ENCODE results near the gene ATP5F1C. TPM values are rescaled to one million over a fixed set of nuclear protein-coding genes. Genes with fewer than 3 reads are reported as not detected.
A peak's percentile ranks its signal among the peaks of the same experiment; 100 is the strongest.

ATP5F1C gene
- total RNA-seq, 1 experiment from 2014 or later: 167 TPM

- intact Hi-C loops (cut with micrococcal nuclease): no loop called here
- no peak for TF ChIP-seq EZH2phosphoT487 (IDR thresholded peaks at IDR 0.05; ENCODE audit: borderline replicate concordance, low read length)
- no peak for TF ChIP-seq CTCF (conservative IDR thresholded peaks at IDR 0.05; ENCODE audit: low read depth, low read length)
- no peak for TF ChIP-seq EZH2 (IDR thresholded peaks at IDR 0.05; ENCODE audit: low read length, unreplicated experiment)
- no TSS peak for BruUV-seq (replicated peaks)
Measured at GRCh38 chr10:7786430-7786829, 1.5 kb upstream of the ATP5F1C start.

GRCh38 chr10:7787150-7787856 is 674 bp upstream of the ATP5F1C start:
- H2AFZ ChIP-seq (ENCODE audit: low read length): peak overlapping the region; percentile 80
- ATAC-seq: peak; percentile 20
- no peak overlapping the region for H3K27ac ChIP-seq (ENCODE audit: low read length)

More at GRCh38 chr10:7786430-7786829, 1.5 kb upstream of the ATP5F1C start:
- Histone ChIP-seq H4K20me1 (ENCODE audit: low read length) (peaks cover 15% of the 10 kb centered on the region), H3K4me2 (ENCODE audit: low read length) (peak overlapping the region; percentile 86), H3K27me3 (ENCODE audit: low read length) (no peaks in the 10 kb centered on the region), H3K79me2 (ENCODE audit: low read length) (peaks cover 82% of the 10 kb centered on the region), H3K4me1 (ENCODE audit: insufficient read depth, low read length) (peaks cover 8% of the 10 kb centered on the region), H3K36me3 (ENCODE audit: low read depth, low read length) (no peaks in the 10 kb centered on the region), H3K27ac (ENCODE audit: low read length) (no peak overlapping the region), H3K9ac (ENCODE audit: low read length) (peak overlapping the region; percentile 98; the same call in 1 of the 2 replicates), H3K9me3 (ENCODE audit: low read length) (no peaks in the 10 kb centered on the region), H3K9me2 (replicated peaks; ENCODE audit: low read length) (no peaks in the 10 kb centered on the region), H3K4me3 (ENCODE audit: low read length) (peak overlapping the region; percentile 89), H3F3A (ENCODE audit: low read length, unreplicated experiment) (no peaks in the 10 kb centered on the region), H2AFZ (ENCODE audit: low read length) (no peak overlapping the region)
- no peak for DNase-seq
- ChIA-PET POLR2A (ENCODE audit: unreplicated experiment) (no interaction called here), CTCF (no interaction called here)
- ATAC-seq: no peak

More at GRCh38 chr10:7787150-7787856, 674 bp upstream of the ATP5F1C start:
- POLR2A ChIA-PET (ENCODE audit: unreplicated experiment): no interaction called here
- H3K4me2 ChIP-seq (ENCODE audit: low read length): peak overlapping the region; percentile 86
- H3K9ac ChIP-seq (ENCODE audit: low read length): peak overlapping the region; percentile 98
- no peaks in the 10 kb centered on the region for H3K27me3 ChIP-seq (ENCODE audit: low read length)
- H4K20me1 ChIP-seq (ENCODE audit: low read length): peaks cover 15% of the 10 kb centered on the region
- intact Hi-C loops (cut with micrococcal nuclease): no loop called here
- peak overlapping the region; percentile 89 for H3K4me3 ChIP-seq (ENCODE audit: low read length)
- peaks cover 10% of the 10 kb centered on the region for H3K4me1 ChIP-seq (ENCODE audit: insufficient read depth, low read length)
- H3F3A ChIP-seq (ENCODE audit: low read length, unreplicated experiment): no peaks in the 10 kb centered on the region
- no peaks in the 10 kb centered on the region for H3K9me2 ChIP-seq (replicated peaks; ENCODE audit: low read length)
- H3K36me3 ChIP-seq (ENCODE audit: low read depth, low read length): no peaks in the 10 kb centered on the region
- DNase-seq: no peak
- H3K9me3 ChIP-seq (ENCODE audit: low read length): no peaks in the 10 kb centered on the region
- peaks cover 91% of the 10 kb centered on the region for H3K79me2 ChIP-seq (ENCODE audit: low read length)
- TSS peak; percentile 72 for BruUV-seq (replicated peaks)
- CTCF ChIA-PET: interaction anchor here (1.1 to 1.7 kb wide), 2 partner anchors 31 to 262 kb away, joined by 4 to 5 read pairs; partner anchors contain the start of gene TAF3
- TF ChIP-seq CTCF (conservative IDR thresholded peaks at IDR 0.05; ENCODE audit: low read depth, low read length) (no peak), EZH2phosphoT487 (IDR thresholded peaks at IDR 0.05; ENCODE audit: borderline replicate concordance, low read length) (no peak), EZH2 (IDR thresholded peaks at IDR 0.05; ENCODE audit: low read length, unreplicated experiment) (no peak)
